Measurements from ENCODE around the gene CIDEA. TPM values are rescaled to one million over a fixed set of nuclear protein-coding genes. Genes with fewer than 3 reads are reported as not detected.

Gene CIDEA
- total RNA-seq, 1 donor from 2014 or later = not detected

DNA sequence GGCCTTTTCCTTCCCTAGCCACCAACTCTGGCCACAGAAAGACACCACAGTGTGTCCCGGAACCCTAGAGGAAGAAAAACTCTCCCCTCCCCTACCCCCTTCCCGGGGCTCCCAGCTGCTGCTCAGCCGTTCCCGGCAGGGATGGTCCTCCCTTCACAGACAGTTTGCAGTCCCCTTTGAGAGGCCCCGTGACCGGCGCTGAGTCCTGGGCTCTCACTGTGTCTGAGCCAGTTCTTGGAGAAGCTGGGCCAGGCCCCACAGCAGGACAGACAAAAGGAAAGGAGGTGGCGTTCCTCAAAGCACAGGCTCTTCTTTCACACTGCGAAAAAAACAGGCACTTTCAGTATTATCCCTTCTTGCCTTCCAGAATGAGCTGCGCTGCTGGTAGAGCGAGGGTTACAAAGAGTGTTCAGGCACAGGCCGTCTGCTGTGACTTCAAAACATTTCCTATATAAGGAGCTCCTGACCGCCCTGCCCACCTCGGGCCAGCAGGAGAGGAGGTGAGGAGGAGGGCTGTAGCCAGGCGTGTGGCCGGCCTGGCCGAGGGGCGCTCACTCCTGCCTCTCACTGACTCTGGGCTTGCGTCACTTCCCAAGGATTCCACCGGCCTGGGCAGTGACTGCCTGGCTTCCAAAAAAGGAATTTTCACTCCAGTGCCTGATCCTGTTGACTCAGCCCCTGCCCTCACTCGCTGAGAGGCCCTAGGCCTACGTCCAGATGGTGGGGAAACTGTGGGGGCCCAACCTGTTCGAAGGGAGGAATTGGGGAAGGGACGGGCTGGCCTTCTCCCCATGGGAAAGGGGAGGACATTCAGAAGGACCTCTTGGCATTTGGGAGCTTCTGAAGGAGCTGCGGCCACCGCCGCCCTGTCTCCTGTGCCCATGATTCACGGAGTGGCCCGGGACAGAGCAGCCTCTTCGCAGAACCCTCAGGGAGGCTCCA is 24.9 kb downstream of the CIDEA start:
- peak overlapping the region; percentile 90 for H3K27ac Mint-ChIP-seq
- H3K9me3 Mint-ChIP-seq (ENCODE audit: low read depth) = no peaks in the 10 kb centered on the region
- TF ChIP-seq, protein P1, sequence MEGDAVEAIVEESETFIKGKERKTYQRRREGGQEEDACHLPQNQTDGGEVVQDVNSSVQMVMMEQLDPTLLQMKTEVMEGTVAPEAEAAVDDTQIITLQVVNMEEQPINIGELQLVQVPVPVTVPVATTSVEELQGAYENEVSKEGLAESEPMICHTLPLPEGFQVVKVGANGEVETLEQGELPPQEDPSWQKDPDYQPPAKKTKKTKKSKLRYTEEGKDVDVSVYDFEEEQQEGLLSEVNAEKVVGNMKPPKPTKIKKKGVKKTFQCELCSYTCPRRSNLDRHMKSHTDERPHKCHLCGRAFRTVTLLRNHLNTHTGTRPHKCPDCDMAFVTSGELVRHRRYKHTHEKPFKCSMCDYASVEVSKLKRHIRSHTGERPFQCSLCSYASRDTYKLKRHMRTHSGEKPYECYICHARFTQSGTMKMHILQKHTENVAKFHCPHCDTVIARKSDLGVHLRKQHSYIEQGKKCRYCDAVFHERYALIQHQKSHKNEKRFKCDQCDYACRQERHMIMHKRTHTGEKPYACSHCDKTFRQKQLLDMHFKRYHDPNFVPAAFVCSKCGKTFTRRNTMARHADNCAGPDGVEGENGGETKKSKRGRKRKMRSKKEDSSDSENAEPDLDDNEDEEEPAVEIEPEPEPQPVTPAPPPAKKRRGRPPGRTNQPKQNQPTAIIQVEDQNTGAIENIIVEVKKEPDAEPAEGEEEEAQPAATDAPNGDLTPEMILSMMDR (IDR thresholded peaks at IDR 0.05; ENCODE audit: unreplicated experiment) = peak; percentile 29
- DNase-seq (ENCODE audit: low spot score, unreplicated experiment) = peak; percentile 47
- H3K4me1 Mint-ChIP-seq (ENCODE audit: low read depth) = peaks cover 14% of the 10 kb centered on the region
- no peak overlapping the region for H3K4me3 Mint-ChIP-seq (ENCODE audit: low read depth)
- H3K27me3 Mint-ChIP-seq = peaks cover 4% of the 10 kb centered on the region
- no peaks in the 10 kb centered on the region for H3K36me3 Mint-ChIP-seq (ENCODE audit: insufficient read depth)

DNA sequence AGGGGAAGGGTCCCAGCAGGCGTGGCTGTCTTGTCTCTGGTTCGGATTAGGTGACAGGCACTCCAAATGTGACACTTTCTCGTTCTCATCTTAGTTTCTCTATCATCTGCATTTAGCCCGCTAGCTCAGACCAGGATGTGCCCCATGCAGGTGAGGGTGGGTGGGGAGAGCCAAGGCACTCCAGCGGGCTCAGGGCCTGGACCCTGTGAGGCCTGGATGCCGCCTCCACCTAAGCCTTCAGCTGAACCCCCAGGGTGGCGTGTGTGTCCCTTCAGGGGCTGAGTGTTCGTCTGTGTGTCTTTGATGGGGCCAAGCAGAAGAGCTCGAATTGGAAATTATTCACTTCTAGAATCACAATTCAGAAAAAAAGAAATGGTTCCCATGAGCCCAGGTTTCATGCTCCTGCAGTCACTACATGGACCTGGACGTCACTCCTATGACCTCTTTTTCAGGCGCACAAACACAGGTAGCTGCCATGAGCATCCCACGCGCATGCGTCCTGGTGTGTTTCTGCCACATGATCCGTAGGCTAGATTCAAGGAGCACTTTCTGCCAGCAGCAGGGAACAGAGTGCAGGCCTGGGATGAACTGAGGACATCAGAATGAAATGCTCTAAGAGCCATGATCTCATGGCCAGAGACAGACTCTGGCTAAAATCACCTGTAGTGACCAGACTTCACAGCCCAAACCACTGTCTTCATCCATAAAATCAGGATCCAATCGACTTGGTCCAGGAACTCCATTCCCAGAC is 25.8 kb downstream of the CIDEA start:
- Mint-ChIP-seq H3K27me3 (peaks cover 11% of the 10 kb centered on the region), H3K4me1 (ENCODE audit: low read depth) (peaks cover 15% of the 10 kb centered on the region), H3K9me3 (ENCODE audit: low read depth) (no peaks in the 10 kb centered on the region), H3K27ac (peak overlapping the region; percentile 90), H3K4me3 (ENCODE audit: low read depth) (no peak overlapping the region), H3K36me3 (ENCODE audit: insufficient read depth) (no peaks in the 10 kb centered on the region)
- TF ChIP-seq, protein P1 (IDR thresholded peaks at IDR 0.05; ENCODE audit: unreplicated experiment) = no peak
- DNase-seq (ENCODE audit: low spot score, unreplicated experiment) = no peak

DNA sequence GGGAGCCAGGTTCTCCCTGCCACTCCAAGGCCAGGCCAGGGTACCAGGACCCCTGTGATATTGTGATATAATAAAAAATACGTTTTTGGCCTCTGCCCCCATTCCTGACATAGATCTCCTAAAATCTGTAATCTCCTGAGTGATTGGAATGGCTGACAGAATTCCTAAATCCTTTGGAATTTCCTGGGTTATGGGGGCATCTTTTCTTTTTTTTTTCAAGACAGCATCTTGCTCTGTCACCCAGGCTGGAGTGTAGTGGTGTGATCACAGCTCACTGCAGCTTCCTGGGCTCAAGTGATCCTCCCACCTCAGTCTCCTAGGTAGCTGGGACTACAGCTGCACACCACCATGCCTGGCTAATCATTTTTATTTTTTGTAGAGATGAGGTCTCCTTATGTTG is 27.7 kb downstream of the CIDEA start:
- H3K4me1 Mint-ChIP-seq (ENCODE audit: low read depth) = peaks cover 15% of the 10 kb centered on the region
- TF ChIP-seq, protein P1 (IDR thresholded peaks at IDR 0.05; ENCODE audit: unreplicated experiment) = no peak

DNA sequence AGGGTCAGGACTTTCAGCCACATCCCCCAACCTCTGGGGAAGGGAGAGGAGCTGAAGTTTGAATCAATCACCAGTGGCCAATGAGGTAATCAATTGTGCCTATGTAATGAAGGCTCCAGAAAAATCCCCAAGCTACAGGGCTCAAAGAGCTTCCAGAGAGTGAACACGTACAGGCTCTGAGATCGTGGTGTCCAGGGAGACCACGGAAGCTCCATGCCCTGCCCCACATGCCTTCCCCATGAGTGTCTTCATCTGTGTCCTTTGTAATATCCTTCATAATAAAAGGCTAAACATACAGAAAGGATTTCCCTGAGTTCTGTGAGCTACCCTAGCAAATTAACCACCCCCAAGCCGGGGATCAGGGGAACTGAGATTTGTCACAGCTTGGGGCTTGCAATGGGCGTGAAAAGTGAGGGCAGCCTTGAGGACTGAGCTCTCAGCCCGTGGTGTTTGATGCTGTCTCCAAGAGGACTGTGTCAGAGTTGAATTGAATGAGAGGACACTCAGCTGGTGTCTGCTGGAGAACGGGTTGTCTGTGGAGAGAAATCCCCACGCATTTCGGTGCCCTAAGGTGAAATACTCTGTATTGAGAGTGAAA is 28.4 kb downstream of the CIDEA start:
- Mint-ChIP-seq H3K4me3 (ENCODE audit: low read depth) (no peak overlapping the region), H3K36me3 (ENCODE audit: insufficient read depth) (no peaks in the 10 kb centered on the region), H3K9me3 (ENCODE audit: low read depth) (no peaks in the 10 kb centered on the region), H3K4me1 (ENCODE audit: low read depth) (peaks cover 15% of the 10 kb centered on the region), H3K27me3 (peaks cover 24% of the 10 kb centered on the region), H3K27ac (no peak overlapping the region)
- DNase-seq (ENCODE audit: low spot score, unreplicated experiment) = no peak
- TF ChIP-seq, protein P1 (IDR thresholded peaks at IDR 0.05; ENCODE audit: unreplicated experiment) = no peak

More for the DNA sequence above, 27.7 kb downstream of the CIDEA start:
- Mint-ChIP-seq H3K4me3 (ENCODE audit: low read depth) (no peak overlapping the region), H3K36me3 (ENCODE audit: insufficient read depth) (no peaks in the 10 kb centered on the region), H3K9me3 (ENCODE audit: low read depth) (no peaks in the 10 kb centered on the region), H3K27ac (peak overlapping the region; percentile 41), H3K27me3 (peaks cover 17% of the 10 kb centered on the region)
- no peak for DNase-seq (ENCODE audit: low spot score, unreplicated experiment)

DNA sequence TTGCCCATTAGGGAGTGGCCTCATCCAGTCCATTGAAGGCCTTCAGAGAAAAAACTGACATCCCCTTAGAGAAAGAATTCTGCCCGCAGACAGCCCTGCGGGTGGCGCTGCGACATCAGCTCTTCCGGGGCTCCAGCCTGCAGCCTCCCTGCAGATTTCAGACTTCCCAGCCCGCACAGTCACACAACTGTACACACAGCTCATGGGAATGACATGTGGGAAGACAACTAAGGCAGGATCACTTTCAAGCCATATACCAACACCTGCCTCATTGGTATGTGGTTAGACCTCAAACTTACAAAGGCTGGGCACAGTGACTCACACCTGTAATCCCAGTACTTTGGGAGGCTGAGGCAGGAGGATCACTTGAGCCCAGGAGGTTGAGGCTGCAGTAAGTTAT is 29.1 kb downstream of the CIDEA start:
- Mint-ChIP-seq H3K4me3 (ENCODE audit: low read depth) (no peak overlapping the region), H3K4me1 (ENCODE audit: low read depth) (peaks cover 19% of the 10 kb centered on the region), H3K27ac (no peak overlapping the region), H3K9me3 (ENCODE audit: low read depth) (no peaks in the 10 kb centered on the region), H3K27me3 (peaks cover 31% of the 10 kb centered on the region), H3K36me3 (ENCODE audit: insufficient read depth) (no peaks in the 10 kb centered on the region)
- DNase-seq (ENCODE audit: low spot score, unreplicated experiment) = no peak
- TF ChIP-seq, protein P1 (IDR thresholded peaks at IDR 0.05; ENCODE audit: unreplicated experiment) = peak; percentile 28
